Limb (tissue), 2 donors: ENCODE data around the gene MBOAT7.
"Not testable (repeated sequence)": the region's sequence is repeated elsewhere in the genome, so short reads cannot be mapped to it uniquely, and the experiment has no call there.

Experiments used
- DNase-seq, 2 donors: peaks; one replicate each; pipeline ENCODE4 v3.0.0-alpha.2; 2016; ENCODE audit errors: extremely low spot score in 2 of 2

MBOAT7 gene

DNA sequence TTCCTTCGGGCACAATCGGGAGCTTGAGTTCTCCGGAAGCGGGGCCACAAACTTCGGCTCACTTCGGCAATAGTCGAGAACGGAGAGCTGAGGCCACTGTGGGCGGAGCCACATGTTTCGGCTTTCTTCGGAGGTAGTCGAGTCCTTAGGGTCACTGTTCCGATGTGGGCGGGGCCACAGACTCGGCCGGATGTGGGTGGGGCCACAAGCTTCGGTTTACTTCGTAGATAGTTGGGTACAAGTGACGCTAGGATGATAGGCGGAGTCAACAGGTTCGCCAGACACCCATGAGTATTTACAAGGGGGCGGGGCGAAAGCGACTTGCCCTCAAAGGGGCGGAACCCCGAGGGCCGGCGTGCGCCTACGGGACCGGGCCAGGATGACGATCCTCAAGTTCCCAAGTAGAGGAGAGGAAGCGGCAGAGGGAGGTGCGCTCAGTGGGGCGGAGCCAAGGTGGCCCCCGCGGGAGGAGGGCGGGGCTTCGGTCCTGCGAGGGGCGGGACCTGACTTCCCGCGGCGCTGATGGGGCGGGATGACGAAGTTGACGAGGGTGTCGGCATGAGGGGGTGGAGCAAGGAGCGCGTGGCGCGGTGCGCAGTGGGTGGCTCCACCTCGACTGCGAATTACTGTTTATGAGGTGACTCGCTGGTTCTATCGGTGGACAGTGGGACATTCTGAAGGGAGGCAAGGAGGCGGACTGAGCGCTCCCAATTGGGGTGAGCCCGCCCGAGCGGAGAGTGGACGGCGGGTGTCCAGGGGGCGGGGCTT, 539 bp upstream of the MBOAT7 start:
- peak; percentile 100 for DNase-seq

DNA sequence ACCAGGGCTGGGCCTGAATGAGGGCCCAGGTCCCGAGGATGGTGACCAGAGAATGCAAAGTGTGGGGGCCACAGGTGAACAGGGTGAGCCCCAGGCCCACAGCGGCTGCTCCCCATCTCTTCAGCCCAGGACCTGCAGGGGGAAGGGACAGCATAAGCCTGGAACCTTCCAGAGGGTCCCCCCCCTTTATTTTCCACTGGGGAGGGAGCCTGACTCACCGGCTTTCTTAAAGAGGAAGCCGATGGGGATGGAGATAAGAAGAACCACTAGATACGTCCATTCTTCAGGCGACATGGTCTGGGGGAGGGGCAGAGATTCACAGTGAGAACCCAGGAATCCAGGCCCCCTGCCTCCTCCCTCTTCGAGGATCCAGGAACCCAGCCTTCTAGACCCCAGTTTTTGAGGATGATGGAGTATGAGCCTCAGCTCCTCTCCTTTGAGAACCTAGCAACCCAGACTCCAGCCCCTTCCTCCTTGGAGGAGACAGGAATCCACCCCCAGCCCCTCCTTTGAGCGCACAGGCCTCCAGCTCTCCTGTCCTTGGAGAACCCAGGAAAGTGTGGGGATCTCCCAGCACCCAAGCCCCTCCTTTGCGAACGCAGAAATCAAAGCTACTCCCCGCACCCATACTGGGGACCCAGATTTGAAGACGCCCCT, 1.0 kb downstream of the MBOAT7 start:
- DNase-seq, result no peak

DNA sequence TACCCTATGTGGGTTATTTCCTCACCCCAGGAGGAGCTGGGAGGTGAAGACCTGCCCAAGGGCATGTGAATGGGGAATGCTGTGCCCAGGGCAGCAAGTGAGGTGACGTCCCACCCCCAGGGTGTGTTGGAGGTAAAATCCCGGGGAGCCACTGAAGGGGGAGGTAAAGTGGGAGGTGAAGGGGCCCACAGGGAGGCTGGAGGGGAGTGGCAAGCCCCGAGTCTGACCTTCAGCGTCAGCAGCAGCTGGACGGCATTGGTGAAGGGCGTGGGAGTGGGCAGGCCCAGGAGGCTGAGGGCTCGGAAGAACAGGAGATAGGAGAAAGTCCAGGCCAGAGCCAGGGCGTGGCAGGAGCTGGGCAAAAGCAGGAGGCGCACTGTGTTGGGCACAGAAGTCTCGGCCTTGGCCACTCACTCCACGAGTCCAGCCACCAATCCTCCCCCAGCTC, 2.4 kb downstream of the MBOAT7 start:
- no peak for DNase-seq

DNA sequence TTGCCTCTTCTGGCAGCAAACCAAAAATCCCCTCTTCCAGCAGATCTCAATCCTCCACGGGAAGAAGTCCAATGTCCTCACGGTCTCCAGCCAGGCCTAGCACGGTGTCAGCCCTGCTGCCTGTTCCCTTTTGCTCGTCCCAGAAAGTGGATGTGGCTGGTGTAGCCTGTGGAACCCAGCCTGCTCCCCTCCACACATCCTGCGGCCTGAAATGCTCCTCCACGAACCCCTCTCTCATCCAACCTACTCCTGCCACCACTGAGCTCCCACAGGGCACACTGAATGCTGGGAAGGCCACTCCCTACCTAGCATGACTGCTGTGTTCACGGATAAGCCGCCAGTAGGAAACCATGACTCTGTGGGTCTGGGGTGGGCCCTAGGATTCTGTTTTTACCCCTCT, 3.0 kb downstream of the MBOAT7 start:
- DNase-seq, result no peak

DNA sequence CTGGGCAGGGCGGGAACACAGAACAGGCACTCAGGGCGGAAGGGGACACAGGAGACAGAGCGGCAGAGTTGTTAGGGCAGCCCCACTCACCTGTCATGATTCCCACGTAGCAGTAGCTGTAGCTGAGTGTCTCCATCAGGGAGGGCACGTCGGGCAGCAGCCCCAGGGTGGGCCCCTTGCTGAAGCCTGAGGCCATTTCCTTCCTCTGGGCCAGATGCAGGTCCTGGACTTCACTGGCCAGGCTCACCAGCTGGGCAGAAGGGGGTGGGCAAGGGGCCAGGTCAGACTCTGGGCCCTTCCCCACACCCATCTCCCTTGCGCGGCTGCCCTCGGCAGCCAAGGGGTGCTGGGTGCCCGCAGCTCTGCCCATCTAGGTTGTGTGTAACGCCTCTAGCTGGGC, 5.9 kb downstream of the MBOAT7 start:
- no peak for DNase-seq

DNA sequence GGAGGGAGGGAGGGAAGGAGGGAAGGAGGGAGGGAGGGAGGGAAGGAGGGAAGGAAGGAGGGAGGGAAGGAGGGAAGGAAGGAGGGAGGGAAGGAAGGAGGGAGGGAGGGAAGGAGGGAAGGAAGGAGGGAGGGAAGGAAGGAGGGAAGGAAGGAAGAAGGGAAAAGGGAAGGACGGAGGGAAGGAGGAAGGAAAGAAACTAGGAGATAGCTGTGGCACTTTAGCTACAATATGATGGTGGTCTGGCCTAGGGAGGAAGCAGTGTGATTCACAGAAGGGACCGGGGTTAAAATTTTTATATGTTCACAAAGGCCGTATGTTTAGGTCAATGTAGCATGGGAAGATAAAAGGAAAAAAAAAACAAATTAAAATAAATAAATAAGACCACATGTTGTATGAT, 7.5 kb downstream of the MBOAT7 start:
- DNase-seq, result not testable (repeated sequence)

DNA sequence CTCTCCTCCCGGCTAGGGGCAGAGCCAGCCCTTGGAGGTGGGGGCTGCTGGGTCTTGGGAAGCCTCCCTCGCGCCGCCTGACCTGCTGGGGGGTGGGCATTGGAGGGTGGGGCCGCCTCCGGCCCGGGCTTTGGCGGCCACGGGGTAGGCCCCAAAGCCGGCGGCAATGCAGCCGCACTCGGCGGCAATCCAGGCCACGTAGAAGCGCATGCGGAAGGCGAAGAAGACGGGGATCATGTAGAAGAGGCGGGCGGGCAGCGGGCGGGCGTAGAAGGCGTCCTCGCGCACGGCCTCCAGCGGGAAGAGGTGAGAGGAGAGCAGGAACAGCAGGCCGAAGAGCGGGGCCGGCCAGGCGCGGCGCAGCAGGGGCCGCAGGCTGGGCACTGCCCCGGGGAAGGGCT, 8.7 kb downstream of the MBOAT7 start:
- no peak for DNase-seq

DNA sequence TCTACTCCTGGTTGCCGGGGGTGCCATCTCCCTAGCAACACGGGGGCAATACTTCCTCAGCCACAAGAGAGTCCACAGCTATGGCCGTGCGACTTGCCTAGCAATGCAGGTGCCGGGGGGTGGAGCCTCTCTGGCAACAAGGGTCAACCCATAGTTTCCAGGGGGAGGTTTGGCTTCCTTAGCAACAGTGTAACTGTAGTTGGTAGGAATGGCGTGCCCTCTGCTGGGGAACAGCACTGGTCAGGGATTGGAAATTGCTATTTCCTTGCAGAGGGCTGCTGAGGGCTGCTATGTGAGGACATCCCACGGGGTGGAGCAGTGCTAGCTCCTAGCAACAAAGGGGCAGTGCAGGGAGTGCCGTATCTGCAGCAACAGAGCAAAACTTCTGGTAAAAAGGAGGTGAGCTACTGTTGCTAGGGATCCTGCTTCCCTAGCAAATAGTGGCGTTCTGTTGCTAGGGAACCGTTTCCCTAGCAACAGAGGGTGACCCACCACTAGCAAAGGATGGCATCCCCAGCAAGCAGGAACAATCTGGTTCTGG, 9.4 kb downstream of the MBOAT7 start:
- DNase-seq, result peak; percentile 53 to 72

DNA sequence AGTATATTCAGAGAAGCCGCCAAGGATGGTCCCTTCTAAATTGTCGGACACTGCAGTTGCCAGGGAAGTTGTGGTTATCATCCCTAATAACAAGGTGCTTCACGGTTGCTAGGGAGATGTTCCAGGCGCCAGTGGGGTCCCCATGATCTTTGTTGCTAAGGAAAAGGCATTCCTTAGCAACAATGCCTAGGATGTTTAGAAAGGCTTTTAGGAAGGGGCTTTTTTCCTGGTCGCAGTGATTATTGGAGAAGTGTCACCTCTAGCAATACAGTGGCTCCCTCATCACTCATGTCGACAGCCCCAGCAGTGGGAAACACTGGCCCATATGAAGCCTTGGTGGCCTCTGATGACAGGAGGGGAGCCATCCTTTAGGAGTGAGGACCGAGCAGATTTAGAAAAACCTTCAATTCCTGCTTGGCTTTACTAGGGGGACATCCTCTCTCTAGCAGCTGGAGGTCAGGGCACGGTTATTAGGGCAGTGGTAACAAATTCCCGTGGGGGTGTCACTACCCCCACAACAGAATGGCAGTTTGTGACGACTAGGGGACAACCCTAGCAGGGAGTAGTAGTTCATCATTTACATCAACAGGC, 10.0 kb downstream of the MBOAT7 start:
- DNase-seq, result no peak

DNA sequence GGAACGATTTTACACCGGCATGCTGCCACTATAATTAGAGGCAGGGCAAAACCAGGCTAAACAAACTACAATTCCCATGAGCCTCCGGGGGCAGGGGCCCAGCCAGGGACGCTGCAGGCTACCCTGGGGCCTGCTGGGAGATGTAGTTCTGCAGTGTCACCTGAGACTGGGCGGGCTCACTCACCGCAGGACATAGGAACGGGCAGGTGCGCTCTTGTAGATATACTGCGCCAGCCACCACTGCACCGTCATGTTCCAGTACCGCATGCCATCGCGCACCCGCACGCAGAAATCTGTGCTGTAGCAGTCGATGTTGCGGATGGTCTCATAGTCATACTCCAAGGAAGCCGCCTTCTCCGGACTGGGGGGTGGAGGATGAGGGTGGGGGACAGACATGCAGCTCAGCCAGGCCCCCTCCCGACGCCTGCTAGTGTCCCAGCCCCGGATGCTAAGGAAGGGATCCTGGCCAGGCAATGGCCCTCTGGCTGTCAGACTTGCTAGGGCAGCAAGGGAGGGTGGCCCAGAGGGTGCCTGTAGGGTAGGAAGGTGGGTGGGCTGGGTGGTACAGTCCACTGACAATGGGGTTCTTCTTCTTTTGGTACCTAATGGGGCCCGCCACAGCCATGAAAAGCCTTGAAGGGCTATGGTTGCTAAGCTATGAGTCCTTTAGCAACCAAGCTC, 10.7 kb downstream of the MBOAT7 start:
- peak in 1 of 2 donors; percentile 70 for DNase-seq

DNA sequence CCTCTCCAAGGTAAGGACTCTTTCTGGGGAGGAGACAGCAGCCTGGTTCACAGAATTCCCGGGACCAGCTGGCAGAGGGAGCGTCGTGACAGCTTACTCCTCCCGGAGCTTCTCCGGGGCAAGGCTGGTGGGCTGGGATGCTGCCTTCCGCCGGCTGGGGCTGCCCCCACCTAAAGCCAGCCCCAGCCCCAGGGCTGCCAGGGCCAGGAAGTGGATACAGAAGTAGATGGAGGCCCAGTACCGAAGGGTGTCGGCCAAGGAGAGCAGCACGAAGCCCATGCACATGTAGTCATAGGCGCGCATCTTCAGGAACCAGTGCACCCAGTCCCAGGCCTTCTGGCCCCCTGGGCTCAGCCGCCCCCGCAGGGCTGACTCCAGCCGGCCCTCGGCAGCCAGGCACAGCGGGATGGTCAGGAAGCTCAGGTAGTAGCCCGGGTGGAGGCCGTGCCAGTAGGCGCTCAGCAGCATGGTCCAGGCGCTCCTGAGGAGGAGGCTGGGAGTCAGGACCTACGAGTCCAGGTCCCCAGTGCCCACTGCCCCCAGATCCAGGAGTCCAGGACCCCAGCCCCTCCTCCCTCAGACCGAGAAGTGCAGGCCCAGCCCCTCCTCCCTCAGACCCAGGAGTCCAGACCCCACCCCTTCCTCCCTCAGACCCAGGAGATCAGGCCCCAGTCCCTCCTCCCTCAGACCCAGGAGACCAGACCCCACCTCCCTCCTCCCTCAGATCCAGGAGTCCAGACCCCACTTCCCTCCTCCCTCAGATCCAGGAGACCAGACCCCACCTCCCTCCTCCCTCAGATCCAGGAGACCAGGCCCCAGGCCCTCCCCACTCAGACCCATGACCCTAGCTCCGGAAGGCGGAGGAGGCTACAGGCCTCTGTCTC, 15.2 kb downstream of the MBOAT7 start:
- peak in 1 of 2 donors; percentile 28 for DNase-seq

DNA sequence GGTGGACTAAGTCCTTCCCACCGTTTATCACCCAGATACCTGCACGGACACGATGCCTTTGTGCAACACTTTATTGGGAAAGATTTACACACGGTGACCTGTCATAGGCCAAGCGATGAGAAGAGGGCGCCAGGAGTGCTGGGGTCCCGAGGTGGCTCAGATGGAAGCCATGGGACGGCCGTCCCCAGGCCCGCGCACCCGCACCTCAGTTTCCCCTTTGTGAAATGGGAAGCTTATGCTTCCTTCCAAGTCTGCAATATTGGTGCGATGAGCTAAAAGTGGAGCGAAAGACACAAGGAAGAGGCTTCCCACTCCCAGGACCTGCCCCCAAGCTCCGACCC, 16.1 kb downstream of the MBOAT7 start:
- no peak for DNase-seq

DNA sequence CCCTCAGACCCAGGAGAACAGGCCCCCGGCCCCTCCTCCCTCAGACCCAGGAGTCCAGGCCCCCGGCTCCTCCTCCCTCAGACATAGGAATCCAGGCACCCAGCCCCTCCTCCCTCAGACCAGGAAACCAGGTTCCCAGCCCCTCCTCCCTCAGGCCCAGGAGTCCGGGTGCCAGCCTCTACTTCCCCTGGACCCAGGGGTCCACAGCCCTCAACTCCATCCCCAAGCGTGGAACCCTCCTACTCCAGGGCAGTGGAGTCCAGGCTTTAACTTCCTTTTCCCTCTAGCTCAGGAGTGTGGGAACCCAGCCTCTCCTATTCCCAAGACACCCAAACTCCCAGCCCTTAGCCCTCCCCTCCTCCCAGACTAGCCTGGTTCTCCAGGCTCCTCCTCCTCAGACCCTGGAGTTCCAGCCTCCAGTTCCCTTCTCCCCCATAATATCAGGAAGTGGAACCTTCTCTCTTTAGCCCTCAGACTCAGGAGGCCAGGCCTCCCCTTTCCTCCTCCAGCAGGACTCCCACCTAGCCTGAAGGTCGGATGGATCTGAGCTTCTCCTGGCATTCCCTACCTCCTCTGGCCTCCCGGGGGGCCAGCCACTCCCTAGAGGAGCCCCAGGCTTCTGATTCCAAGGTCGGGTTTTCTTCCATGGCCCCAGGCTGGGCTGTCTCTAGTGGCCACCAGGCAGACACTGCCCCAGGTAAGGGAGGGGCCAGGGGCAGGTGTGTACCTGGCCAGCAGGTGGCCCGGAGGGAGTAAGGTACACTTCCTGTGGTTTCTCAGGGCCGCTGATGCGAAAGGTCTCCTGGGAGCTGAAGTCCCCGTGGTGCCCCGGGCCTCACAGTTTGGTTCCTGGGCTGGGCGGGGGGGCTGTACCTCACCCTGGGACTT, 16.7 kb downstream of the MBOAT7 start, which contains the start of gene TMC4:
Gene TMC4 (minus strand): TSS at position 690 of the 888 bp plus-strand sequence. CDS start 43 bp downstream, at position 647.
- peak in 1 of 2 donors; percentile 35 for DNase-seq

DNA sequence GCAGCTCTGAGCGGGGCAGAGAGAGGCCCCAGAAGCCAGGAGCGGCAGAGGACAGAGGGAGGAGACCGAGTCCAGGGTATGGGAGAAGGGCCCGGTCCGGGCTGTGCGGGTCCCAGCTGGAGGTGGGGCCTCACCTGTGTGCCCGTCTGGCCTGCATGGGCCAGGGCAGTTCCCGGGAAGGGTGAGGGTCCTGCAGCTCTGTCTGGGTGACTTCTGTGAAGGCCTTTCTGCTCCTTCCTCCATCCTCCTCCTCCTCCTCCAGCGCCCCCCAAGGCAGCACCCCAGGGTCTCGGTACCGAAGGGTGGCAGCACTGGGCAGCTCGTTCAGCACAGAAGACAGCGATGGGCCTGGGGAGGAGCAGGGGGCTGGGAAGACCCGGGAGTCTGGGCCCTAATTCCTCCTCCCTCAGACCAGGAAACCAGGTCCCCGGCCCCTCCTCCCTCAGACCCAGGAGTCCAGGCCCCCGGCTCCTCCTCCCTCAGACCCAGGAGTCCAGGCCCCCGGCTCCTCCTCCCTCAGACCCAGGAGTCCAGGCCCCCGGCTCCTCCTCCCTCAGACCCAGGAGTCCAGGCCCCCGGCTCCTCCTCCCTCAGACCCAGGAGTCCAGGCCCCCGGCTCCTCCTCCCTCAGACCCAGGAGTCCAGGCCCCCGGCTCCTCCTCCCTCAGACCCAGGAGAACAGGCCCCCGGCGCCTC, 17.5 kb downstream of the MBOAT7 start:
- not testable (repeated sequence) for DNase-seq

DNA sequence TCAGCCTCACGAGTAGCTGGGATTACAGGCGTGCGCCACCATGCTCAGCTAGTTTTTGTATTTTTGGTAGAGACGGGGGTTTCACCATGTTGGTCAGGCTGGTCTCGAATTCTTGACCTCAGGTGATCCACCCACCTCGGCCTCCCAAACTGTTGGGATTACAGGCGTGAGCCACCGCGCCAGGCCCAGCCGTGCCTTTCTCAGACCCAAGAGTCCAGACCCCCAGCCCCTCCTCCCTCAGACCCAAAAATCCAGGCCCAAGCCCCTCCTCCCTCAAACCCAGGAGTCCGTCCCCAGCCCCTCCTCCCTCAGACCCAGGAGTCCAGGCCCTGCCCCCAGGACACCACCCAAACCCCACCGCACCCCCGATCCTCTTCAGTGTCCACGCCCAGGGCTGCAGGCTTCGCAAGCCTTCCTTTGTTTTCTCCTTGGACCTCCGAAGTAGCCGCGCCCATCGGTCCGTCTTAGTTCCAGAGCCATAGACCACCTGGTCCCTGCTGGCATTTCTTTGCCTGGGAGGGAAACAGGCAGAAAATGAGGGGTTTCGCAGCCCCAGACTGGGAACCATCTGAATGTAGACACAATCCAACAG, 20.1 kb downstream of the MBOAT7 start:
- DNase-seq, result no peak

DNA sequence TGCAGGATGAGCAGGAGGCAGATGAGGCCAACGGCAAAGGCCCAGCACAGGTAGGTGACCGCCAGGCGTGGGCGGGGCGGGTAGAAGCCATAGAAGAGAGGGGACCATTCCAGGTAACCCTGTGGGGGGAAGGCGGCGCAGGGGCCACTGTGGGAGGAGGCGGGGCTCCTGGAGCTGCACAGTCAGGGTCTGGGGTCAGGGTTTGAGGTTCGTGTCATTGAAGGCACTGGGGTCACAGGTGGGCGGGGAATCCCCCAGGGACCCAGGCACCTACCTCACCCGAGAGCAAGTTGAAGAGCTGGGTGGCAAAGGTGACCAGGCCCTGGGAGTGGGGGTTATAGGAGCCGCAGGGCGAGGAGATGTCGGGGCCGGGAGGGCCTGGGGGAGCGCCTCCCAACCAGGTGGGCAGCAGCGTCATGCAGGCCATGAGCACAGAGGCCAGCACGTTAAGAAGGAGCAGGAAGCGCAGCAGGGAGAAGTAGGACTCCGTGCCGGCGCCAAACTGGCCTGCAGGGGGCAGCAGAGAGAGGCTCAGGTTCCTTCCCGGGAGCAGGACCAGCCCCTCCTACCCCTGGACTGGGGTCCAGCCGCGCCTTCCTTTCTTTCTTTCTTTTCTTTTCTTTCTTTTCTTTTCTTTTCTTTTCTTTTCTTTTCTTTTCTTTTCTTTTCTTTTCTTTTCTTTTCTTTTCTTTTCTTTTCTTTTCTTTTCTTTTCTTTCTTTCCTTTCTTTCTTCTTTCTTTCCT, 21.0 kb downstream of the MBOAT7 start:
- DNase-seq, result peak; percentile 80 to 96

DNA sequence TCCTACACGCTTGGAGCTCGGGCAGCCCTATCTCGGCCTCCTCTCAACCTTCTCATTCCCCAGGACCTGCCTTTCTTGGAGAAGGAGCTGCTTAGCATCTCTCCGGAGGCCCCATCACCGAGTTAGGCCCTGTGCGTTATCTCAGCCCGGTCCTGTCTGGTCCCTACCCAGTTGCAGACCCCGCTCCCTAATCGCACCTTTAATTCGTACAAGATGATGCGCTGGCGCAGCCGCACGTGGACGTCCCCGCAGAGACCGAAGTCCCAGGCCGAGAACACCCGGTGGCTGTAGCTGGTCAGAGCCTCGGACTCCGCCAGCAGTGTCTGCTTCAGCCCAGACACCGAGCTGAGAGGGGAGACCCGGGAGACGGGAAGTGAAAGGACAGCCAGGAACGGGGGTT, 24.2 kb downstream of the MBOAT7 start:
- no peak for DNase-seq
